ENCODE measurements around the gene MED22. TPM values are rescaled to one million over a fixed set of nuclear protein-coding genes. Genes with fewer than 3 reads are reported as not detected.

The MED22 gene
- total and polyA plus RNA-seq, 2 of the 8 experiments (the other 6 are each of a cell fraction or from before 2014, with no cell fraction given), result 56.4 to 68.4 TPM

- H3K23ac ChIP-seq (ENCODE audit: insufficient read length), result no peak overlapping the region
- no peak overlapping the region for H4K91ac ChIP-seq (replicated peaks; ENCODE audit: insufficient read length, low read length)
- DNase-seq (ENCODE audit: low read depth in 1 of 2, low spot score in 2 of 2), result no peak
- no peak overlapping the region for H2AFZ ChIP-seq (ENCODE audit: low read length)
- H3K4ac ChIP-seq (replicated peaks; ENCODE audit: insufficient read length, low read depth, low read length), result no peak overlapping the region
- TF ChIP-seq POLR2AphosphoS5 (IDR thresholded peaks at IDR 0.05; ENCODE audit: low read depth, low read length), result peak; percentile 23; the same call in 1 of the 2 replicates
- no peak for TF ChIP-seq CHD2 (IDR thresholded peaks at IDR 0.05; ENCODE audit: low read length)
- no peak overlapping the region for H3K4me3 ChIP-seq (ENCODE audit: extremely low read depth in 1 of 4, insufficient read depth in 2 of 4, low read depth in 3 of 4, low read length in 4 of 4)
- peaks cover 11% of the 10 kb centered on the region for H3K79me1 ChIP-seq (ENCODE audit: low read depth, low read length)
- no peaks in the 10 kb centered on the region for H3K23me2 ChIP-seq (ENCODE audit: low read depth, low read length)
- no peaks in the 10 kb centered on the region for H3K9me3 ChIP-seq (ENCODE audit: insufficient read depth in 2 of 2, low read depth in 1 of 2, low read length in 1 of 2)
- H4K20me1 ChIP-seq (replicated peaks in 1 of 2; ENCODE audit: control insufficient read depth in 1 of 2, insufficient read depth in 2 of 2, low read length in 2 of 2), result peaks cover 23 to 31% of the 10 kb centered on the region in 2 experiments
- CTCF ChIA-PET (ENCODE audit: partially characterized antibody), result interaction anchor here (0.6 to 3.1 kb wide), 10 partner anchors 11 to 124 kb away, joined by 3 to 23 read pairs (median 3); no protein-coding TSS in a partner anchor
- peaks cover 15 to 60% (median 48%) of the 10 kb centered on the region in 4 experiments for H3K36me3 ChIP-seq (ENCODE audit: control insufficient read depth in 2 of 4, insufficient read depth in 4 of 4, low read length in 3 of 4)
- H3K9ac ChIP-seq (replicated peaks in 1 of 4; ENCODE audit: extremely low read depth in 1 of 4, low read depth in 3 of 4, low read length in 3 of 4), result no peak overlapping the region
- no peak overlapping the region for H2AK5ac ChIP-seq (ENCODE audit: low read depth, low read length)
- no peak overlapping the region for H4K5ac ChIP-seq (ENCODE audit: insufficient read length, low read depth, low read length)
- H3K18ac ChIP-seq (ENCODE audit: extremely low read depth, low read length), result no peak overlapping the region
- H2BK120ac ChIP-seq (replicated peaks; ENCODE audit: low read depth, low read length), result no peak overlapping the region
- H3K4me1 ChIP-seq (replicated peaks in 1 of 4; ENCODE audit: control insufficient read depth in 3 of 4, insufficient read depth in 4 of 4, low read length in 3 of 4), result peaks cover 0 to 2% (median under 1%) of the 10 kb centered on the region in 4 experiments; a peak in 2 of 7 replicates
- POLR2A ChIA-PET (ENCODE audit: partially characterized antibody), result interaction anchor here (0.9 to 19.9 kb wide), 10 partner anchors 9 to 112 kb away, joined by 3 to 461 read pairs (median 6); partner anchors contain the start of genes MED22, RPL7A, SURF1 and SURF2
- no peak overlapping the region for H4K8ac ChIP-seq (ENCODE audit: extremely low read depth, insufficient read depth, low read length)
- H2BK20ac ChIP-seq (ENCODE audit: low read length), result no peak overlapping the region
- H2BK12ac ChIP-seq (ENCODE audit: low read depth, low read length), result no peak overlapping the region
- no peak for FAIRE-seq
- WGBS, 2 experiments (ENCODE audit: extremely low coverage in 1 of 2, insufficient coverage in 1 of 2, insufficient read length in 1 of 2, insufficient replicate concordance in 2 of 2, low coverage in 1 of 2, low lambda C conversion rate in 2 of 2, missing lambda C conversion rate in 1 of 2), result 91% methylated on average over 15 of the region's 15 CpGs; no CpG with 5 or more reads in 1 of the 2 experiments
- H2BK15ac ChIP-seq (ENCODE audit: low read length), result no peak overlapping the region
- H3K27me3 ChIP-seq (replicated peaks in 1 of 4; ENCODE audit: control insufficient read depth in 3 of 4, extremely low read depth in 1 of 4, insufficient read depth in 3 of 4, low read length in 3 of 4), result no peaks in the 10 kb centered on the region
- no peak overlapping the region for H3K56ac ChIP-seq (replicated peaks; ENCODE audit: insufficient read length, low read depth, low read length)
- no peak overlapping the region for H3K14ac ChIP-seq (ENCODE audit: insufficient read length)
- peaks cover 0 to 18% of the 10 kb centered on the region in 2 experiments; a peak in 1 of 4 replicates for H3K79me2 ChIP-seq (ENCODE audit: control insufficient read depth in 1 of 2, insufficient read depth in 2 of 2, low read length in 2 of 2)
- no peak overlapping the region for H3K4me2 ChIP-seq (ENCODE audit: insufficient read depth in 1 of 2, low read depth in 2 of 2, low read length in 2 of 2)
- no peak overlapping the region for H2BK5ac ChIP-seq (ENCODE audit: low read depth, low read length)
- H3K27ac ChIP-seq (ENCODE audit: low read depth, low read length), result no peak overlapping the region
Measured at GRCh38 chr9:133362359-133363044, 14.6 kb upstream of the MED22 start.

Data from H1 (cell line).